Peyer's patch (tissue), 4 donors: ENCODE results near the gene MED13L. TPM values are rescaled to one million over a fixed set of nuclear protein-coding genes. Genes with fewer than 3 reads are reported as not detected.

Experiments used
- DNase-seq, 3 donors: peaks; one replicate each; pipeline ENCODE4 v3.0.0-alpha.2; 2017 to 2019
- H3K27ac ChIP-seq, 4 donors: fragments of 200-600 bp; sonication (generic); one replicate each; pipeline ENCODE4 v1.5.1; 2016 to 2019
- H3K27me3 ChIP-seq, 2 donors: fragments of 200-600 bp; sonication (generic); one replicate each; pipeline ENCODE4 v1.5.1; 2019
- H3K36me3 ChIP-seq, 3 donors: fragments of 200-600 bp; sonication (generic); one replicate each; pipeline ENCODE4 v1.5.1; 2016 to 2019
- H3K4me1 ChIP-seq, 4 donors: fragments of 200-600 bp; sonication (generic); one replicate each; pipeline ENCODE4 v1.5.1; 2016 to 2019
- H3K4me3 ChIP-seq, 4 donors: fragments of 200-600 bp; sonication (generic); 1 replicate in 3 of 4; 2 replicates in 1 of 4; pipeline ENCODE4 v1.5.1; 2016 to 2019; ENCODE audit warnings: mild to moderate bottlenecking in 1 of 4
- H3K9me3 ChIP-seq, 4 donors: fragments of 200-600 bp; sonication (generic); one replicate each; pipeline ENCODE4 v1.5.1; 2016 to 2019; ENCODE audit warnings: mild to moderate bottlenecking in 1 of 4
- CTCF ChIP-seq, 6 experiments: fragments of 450-650 bp in 4 of 6; fragments of 200-600 bp in 2 of 6; sonication (generic) in 1 of 6; IDR thresholded peaks; one replicate each; pipeline ENCODE4 v1.5.1; 2017 to 2019; ENCODE audit warnings: antibody characterized with exemption in 6 of 6, mild to moderate bottlenecking in 3 of 6, moderate library complexity in 1 of 6
- POLR2A ChIP-seq, 2 donors: fragments of 450-650 bp; IDR thresholded peaks; one replicate each; pipeline ENCODE4 v1.5.1; 2017; ENCODE audit warnings: antibody characterized with exemption in 2 of 2, mild to moderate bottlenecking in 2 of 2, moderate library complexity in 2 of 2
- total RNA-seq, 4 donors: library from RNA; depleted of rRNA; stranded (reverse); fragments of >200 nt; gene quantifications; one replicate each; pipeline ENCODE4 v1.1.0, GENCODE V29; 2016

Gene MED13L
- total RNA-seq, 4 donors from 2014 or later = 127 to 181 (median 145) TPM

DNA sequence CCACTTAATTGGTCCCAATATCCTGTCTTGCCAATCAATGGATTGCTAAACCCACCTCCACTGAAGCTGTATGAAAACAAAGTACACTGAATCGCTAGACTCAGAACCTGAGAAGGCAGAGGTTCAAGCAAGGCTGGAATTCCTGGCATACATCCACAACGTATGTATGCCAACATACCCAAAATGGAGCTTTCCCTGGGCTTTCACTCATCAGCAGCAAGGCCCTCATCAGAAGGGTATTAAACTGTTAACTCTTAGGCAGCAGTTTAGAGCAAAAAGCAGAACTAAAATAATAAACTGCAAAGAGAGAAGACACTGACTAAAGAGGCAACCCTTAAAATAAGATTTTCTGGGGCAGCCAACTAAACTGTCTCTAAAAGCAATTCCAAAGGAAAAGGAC lies 13.6 kb downstream of the MED13L start:
- Histone ChIP-seq H3K36me3 (no peaks in the 10 kb centered on the region), H3K9me3 (no peaks in the 10 kb centered on the region), H3K27ac (no peak overlapping the region), H3K4me3 (no peak overlapping the region), H3K27me3 (no peaks in the 10 kb centered on the region), H3K4me1 (peaks cover 0 to 47% (median 11%) of the 10 kb centered on the region in 4 donors)
- no peak for DNase-seq
- TF ChIP-seq POLR2A (IDR thresholded peaks at IDR 0.05) (no peak), CTCF (IDR thresholded peaks at IDR 0.05) (no peak)

- no peak for DNase-seq
- Histone ChIP-seq H3K36me3 (no peaks in the 10 kb centered on the region), H3K27me3 (no peaks in the 10 kb centered on the region), H3K27ac (no peak overlapping the region), H3K4me1 (peaks cover 0 to 47% (median 11%) of the 10 kb centered on the region in 4 donors), H3K4me3 (no peak overlapping the region), H3K9me3 (no peaks in the 10 kb centered on the region)
- TF ChIP-seq CTCF (IDR thresholded peaks at IDR 0.05) (no peak), POLR2A (IDR thresholded peaks at IDR 0.05) (no peak)
Observed at GRCh38 chr12:116263431-116263830, 14.1 kb downstream of the MED13L start.

- DNase-seq = no peak
- Histone ChIP-seq H3K4me3 (no peak overlapping the region), H3K27ac (no peak overlapping the region), H3K36me3 (no peaks in the 10 kb centered on the region), H3K27me3 (no peaks in the 10 kb centered on the region), H3K4me1 (peaks cover 0 to 50% (median 9%) of the 10 kb centered on the region in 4 donors), H3K9me3 (no peaks in the 10 kb centered on the region)
- TF ChIP-seq POLR2A (IDR thresholded peaks at IDR 0.05) (no peak), CTCF (IDR thresholded peaks at IDR 0.05) (no peak)
Observed at GRCh38 chr12:116262741-116263140, 14.8 kb downstream of the MED13L start.

GRCh38 chr12:116261525-116262100 lies 15.9 kb downstream of the MED13L start:
- Histone ChIP-seq H3K27me3 (no peaks in the 10 kb centered on the region), H3K36me3 (no peaks in the 10 kb centered on the region), H3K9me3 (no peaks in the 10 kb centered on the region), H3K27ac (no peak overlapping the region), H3K4me1 (peaks cover 0 to 58% (median 5%) of the 10 kb centered on the region in 4 donors), H3K4me3 (no peak overlapping the region)
- DNase-seq = no peak
- TF ChIP-seq CTCF (IDR thresholded peaks at IDR 0.05) = no peak
- no peak for TF ChIP-seq POLR2A (IDR thresholded peaks at IDR 0.05)

GRCh38 chr12:116259800-116260577 lies 17.5 kb downstream of the MED13L start:
- no peak for DNase-seq
- Histone ChIP-seq H3K27ac (no peak overlapping the region), H3K4me1 (peaks cover 0 to 59% (median 2%) of the 10 kb centered on the region in 4 donors), H3K36me3 (no peaks in the 10 kb centered on the region), H3K9me3 (no peaks in the 10 kb centered on the region), H3K4me3 (no peak overlapping the region), H3K27me3 (no peaks in the 10 kb centered on the region)
- no peak for TF ChIP-seq POLR2A (IDR thresholded peaks at IDR 0.05)
- TF ChIP-seq CTCF (IDR thresholded peaks at IDR 0.05) = no peak
